ENCODE data around the gene TTLL10. TPM values are rescaled to one million over a fixed set of nuclear protein-coding genes. Genes with fewer than 3 reads are reported as not detected.
"Not testable (repeated sequence)": the region's sequence is repeated elsewhere in the genome, so short reads cannot be mapped to it uniquely, and the experiment has no call there.

TTLL10 gene
- total and polyA plus RNA-seq, 2 of the 8 experiments (the other 6 are each of a cell fraction or from before 2014, with no cell fraction given) = 1.1 to 1.7 TPM

GRCh38 chr1:1142352-1142751 lies 31.3 kb upstream of the TTLL10 start:
- H2AFZ ChIP-seq (ENCODE audit: low read length); H3K4ac ChIP-seq (replicated peaks; ENCODE audit: insufficient read length, low read depth, low read length); H3K9me3 ChIP-seq (ENCODE audit: insufficient read depth in 2 of 2, low read depth in 1 of 2, low read length in 1 of 2); H2BK15ac ChIP-seq (ENCODE audit: low read length); H3K79me2 ChIP-seq (ENCODE audit: control insufficient read depth in 1 of 2, insufficient read depth in 2 of 2, low read length in 2 of 2); H3K23ac ChIP-seq (ENCODE audit: insufficient read length); H3K4me3 ChIP-seq (ENCODE audit: extremely low read depth in 1 of 4, insufficient read depth in 2 of 4, low read depth in 3 of 4, low read length in 4 of 4); H2BK120ac ChIP-seq (replicated peaks; ENCODE audit: low read depth, low read length); H3K14ac ChIP-seq (ENCODE audit: insufficient read length); H3K27ac ChIP-seq (ENCODE audit: low read depth, low read length); FAIRE-seq; H3K23me2 ChIP-seq (ENCODE audit: low read depth, low read length); H2AK5ac ChIP-seq (ENCODE audit: low read depth, low read length); H4K5ac ChIP-seq (ENCODE audit: insufficient read length, low read depth, low read length); H3K4me2 ChIP-seq (ENCODE audit: insufficient read depth in 1 of 2, low read depth in 2 of 2, low read length in 2 of 2); H3K56ac ChIP-seq (replicated peaks; ENCODE audit: insufficient read length, low read depth, low read length); DNase-seq (ENCODE audit: low read depth in 1 of 2, low spot score in 2 of 2); H2BK5ac ChIP-seq (ENCODE audit: low read depth, low read length); H3K36me3 ChIP-seq (ENCODE audit: control insufficient read depth in 2 of 4, insufficient read depth in 4 of 4, low read length in 3 of 4); H4K8ac ChIP-seq (ENCODE audit: extremely low read depth, insufficient read depth, low read length); CTCF ChIA-PET (ENCODE audit: partially characterized antibody); H4K20me1 ChIP-seq (replicated peaks in 1 of 2; ENCODE audit: control insufficient read depth in 1 of 2, insufficient read depth in 2 of 2, low read length in 2 of 2); H3K27me3 ChIP-seq (replicated peaks in 1 of 4; ENCODE audit: control insufficient read depth in 3 of 4, extremely low read depth in 1 of 4, insufficient read depth in 3 of 4, low read length in 3 of 4); H3K79me1 ChIP-seq (ENCODE audit: low read depth, low read length); POLR2A ChIA-PET (ENCODE audit: partially characterized antibody); H3K9ac ChIP-seq (replicated peaks in 1 of 4; ENCODE audit: extremely low read depth in 1 of 4, low read depth in 3 of 4, low read length in 3 of 4); H2BK20ac ChIP-seq (ENCODE audit: low read length): not testable (repeated sequence)
- Histone ChIP-seq H2BK12ac (ENCODE audit: low read depth, low read length) (peak overlapping the region; percentile 84; the same call in 1 of the 2 replicates), H3K4me1 (replicated peaks in 1 of 4; ENCODE audit: control insufficient read depth in 3 of 4, insufficient read depth in 4 of 4, low read length in 3 of 4) (peaks cover 0 to 16% (median 1%) of the 10 kb centered on the region in 4 experiments; a peak in 4 of 7 replicates), H3K18ac (ENCODE audit: extremely low read depth, low read length) (peak overlapping the region; percentile 24; the same call in 1 of the 2 replicates), H4K91ac (replicated peaks; ENCODE audit: insufficient read length, low read length) (peak overlapping the region; percentile 91)
- 83% methylated on average over 14 of the region's 15 CpGs; no CpG with 5 or more reads in 1 of the 2 experiments for WGBS, 2 experiments (ENCODE audit: extremely low coverage in 1 of 2, insufficient coverage in 1 of 2, insufficient read length in 1 of 2, insufficient replicate concordance in 2 of 2, low coverage in 1 of 2, low lambda C conversion rate in 2 of 2, missing lambda C conversion rate in 1 of 2)
- TF ChIP-seq MAX (IDR thresholded peaks at IDR 0.05) = peak; percentile 36; the same call in 1 of the 2 replicates

Data from H1 (cell line).